ENCODE data around the gene SERTAD3.
"Not testable (repeated sequence)": the region's sequence is repeated elsewhere in the genome, so short reads cannot be mapped to it uniquely, and the experiment has no call there.

DNA sequence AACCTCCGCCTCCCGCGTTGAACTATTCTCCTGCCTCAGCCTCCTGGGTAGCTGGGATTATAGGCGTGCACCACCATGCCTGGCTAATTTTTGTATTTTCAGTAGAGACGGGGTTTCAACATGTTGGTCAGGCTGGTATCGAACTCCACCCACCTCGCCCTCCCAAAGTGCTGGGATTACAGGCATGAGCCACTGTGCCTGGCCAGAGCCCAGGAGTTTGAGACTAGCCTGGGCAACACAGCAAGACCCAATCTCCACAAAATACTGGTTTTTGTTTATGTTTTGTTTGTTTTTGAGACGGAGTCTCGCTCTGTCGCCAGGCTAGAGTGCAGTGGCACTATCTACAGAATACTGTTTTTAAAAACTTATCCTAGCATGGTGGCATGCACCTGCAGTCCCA, 13.9 kb downstream of the SERTAD3 start:
- not testable (repeated sequence) for TF ChIP-seq EZH2 (IDR thresholded peaks at IDR 0.05); POLR2AphosphoS5 (IDR thresholded peaks at IDR 0.05; ENCODE audit: borderline replicate concordance, low read depth, low read length)

Data from SK-N-MC (cell line).